ENCODE results near the gene SP7.

- TF ChIP-seq EZH2phosphoT487 (IDR thresholded peaks at IDR 0.05; ENCODE audit: insufficient read depth, low read depth) (no peak), EZH2 (IDR thresholded peaks at IDR 0.05; ENCODE audit: insufficient read depth, poor library complexity, severe bottlenecking) (no peak)
Observed at GRCh38 chr12:53376747-53377146, 40.6 kb upstream of the SP7 start.

All from GM23248 (cell line).